G401 (cell line): Measurements from ENCODE around the gene MRPS18A. TPM values are rescaled to one million over a fixed set of nuclear protein-coding genes. Genes with fewer than 3 reads are reported as not detected.

Experiments
- DNase-seq: peaks from one replicate; pipeline ENCODE4 v3.0.0-alpha.2; 2015; ENCODE audit warnings: low spot score
- in situ Hi-C: cut with HindIII; loops from 2 replicates; pipeline ENCODE4 v1.10.0; 2016; ENCODE audit warnings: low sequenced_read_pairs, mixed read lengths
- total RNA-seq: library from RNA; depleted of rRNA; stranded (reverse); fragments of >200 nt; shearing (Covaris generic); gene quantifications from 2 replicates; pipeline ENCODE4 v1.2.3, GENCODE V29; 2014

Gene MRPS18A
- total RNA-seq, 1 experiment from 2014 or later, result 70.5 TPM

DNA sequence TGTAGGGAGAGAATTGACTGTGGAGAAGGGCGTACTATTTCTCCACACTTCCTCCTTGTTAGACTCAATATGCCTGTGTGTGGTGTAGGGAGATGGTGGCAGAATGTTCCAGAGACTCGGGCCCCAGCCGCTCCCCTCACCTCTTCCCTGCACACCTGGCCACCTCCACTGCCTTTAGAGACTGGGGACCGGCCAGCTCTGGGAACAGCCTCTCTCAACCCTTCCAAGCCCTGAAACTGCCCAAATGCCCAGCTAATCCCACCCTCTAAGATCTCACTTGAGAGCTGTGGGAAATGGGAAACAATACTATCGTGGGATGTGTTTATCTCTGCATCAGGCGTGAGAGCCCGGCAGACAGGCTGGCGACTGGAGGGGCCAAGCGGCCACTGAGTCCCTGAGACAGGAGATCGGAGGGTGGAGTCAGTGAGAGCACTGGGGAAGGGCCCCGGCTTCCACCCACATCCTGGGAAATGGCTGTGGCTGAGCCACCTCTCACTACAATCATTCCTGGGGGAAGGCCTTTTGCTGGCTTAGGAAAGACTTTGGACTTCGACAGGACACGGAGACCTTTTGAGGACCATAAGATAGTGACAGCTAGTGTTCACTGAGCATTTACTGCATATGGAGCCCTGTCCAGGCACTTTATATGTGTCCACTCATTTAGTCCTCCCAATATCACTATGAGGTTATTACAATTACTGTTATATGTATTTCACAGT is 31.0 kb upstream of the MRPS18A start:
- in situ Hi-C loops, result no loop called here
- no peak for DNase-seq

- no peak for DNase-seq
- in situ Hi-C loops, result no loop called here
Observed at GRCh38 chr6:43717822-43718221, 30.2 kb upstream of the MRPS18A start.

GRCh38 chr6:43717389-43717788 is 29.8 kb upstream of the MRPS18A start:
- DNase-seq, result no peak
- in situ Hi-C loops, result no loop called here

GRCh38 chr6:43716099-43716498 is 28.5 kb upstream of the MRPS18A start:
- in situ Hi-C loops, result no loop called here
- DNase-seq, result peak; percentile 26

GRCh38 chr6:43715056-43715788 is 27.6 kb upstream of the MRPS18A start:
- in situ Hi-C loops, result no loop called here
- DNase-seq, result no peak

DNA sequence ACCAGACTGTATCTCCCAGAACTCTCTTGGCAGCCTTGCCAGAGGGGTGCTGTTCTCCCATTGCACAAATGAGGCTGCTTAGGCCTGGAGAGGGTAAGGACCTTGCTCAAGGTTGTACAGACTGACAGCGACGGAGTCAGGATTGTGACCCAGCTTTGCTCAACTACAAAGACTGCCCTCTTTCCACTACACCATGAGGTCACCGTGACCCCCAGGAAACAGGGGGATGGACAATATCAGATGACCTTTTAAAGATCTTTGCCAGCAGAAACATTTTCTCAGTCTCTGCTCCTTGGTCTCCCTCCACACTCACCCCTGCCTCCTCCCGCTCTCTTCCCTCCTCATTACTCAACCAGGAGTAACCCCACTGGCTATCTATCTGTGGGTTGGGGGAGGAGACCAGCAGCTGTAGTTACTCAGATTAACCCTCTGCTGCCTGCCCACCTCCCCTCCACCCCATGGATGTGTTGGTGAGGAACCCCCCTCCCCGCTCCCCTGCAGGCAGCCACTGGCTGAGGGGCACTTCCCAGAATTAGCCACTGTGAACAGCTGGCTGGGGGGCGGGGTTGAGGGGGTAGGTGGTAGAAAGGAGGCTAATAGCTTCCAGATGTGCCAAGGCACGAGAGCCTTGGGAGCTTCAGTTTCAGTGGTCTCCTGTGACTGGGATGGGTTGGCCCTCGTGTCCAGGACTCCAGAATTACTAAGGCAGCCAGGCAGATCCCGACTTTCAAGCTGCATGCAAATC is 26.9 kb upstream of the MRPS18A start:
- DNase-seq, result no peak
- in situ Hi-C loops, result no loop called here

- in situ Hi-C loops, result no loop called here
- DNase-seq, result no peak
Observed at GRCh38 chr6:43713643-43714310, 26.2 kb upstream of the MRPS18A start.

GRCh38 chr6:43712579-43712978 is 25.0 kb upstream of the MRPS18A start:
- no peak for DNase-seq
- in situ Hi-C loops, result no loop called here

DNA sequence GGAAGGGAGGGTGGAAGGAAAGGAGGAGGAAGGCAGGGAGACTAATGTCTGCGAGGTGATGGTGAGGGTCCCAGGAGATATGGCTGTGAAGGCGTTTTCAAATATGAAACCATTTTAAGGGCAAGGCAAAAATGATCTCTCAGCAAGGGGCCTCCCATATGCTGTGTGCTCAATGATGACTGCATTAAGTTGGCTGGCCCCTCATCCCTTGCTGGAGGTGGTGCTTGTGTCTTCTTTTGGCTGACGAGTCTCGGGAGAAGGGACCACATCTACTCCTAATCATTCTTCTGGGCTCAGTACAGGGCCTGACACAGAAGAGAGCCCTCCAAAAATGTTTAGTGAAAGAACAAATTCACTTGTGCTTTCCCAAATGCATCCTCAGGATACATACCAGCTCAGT is 23.0 kb upstream of the MRPS18A start:
- in situ Hi-C loops, result no loop called here
- DNase-seq, result no peak

GRCh38 chr6:43709654-43710303 is 22.2 kb upstream of the MRPS18A start:
- in situ Hi-C loops, result no loop called here
- DNase-seq, result no peak

DNA sequence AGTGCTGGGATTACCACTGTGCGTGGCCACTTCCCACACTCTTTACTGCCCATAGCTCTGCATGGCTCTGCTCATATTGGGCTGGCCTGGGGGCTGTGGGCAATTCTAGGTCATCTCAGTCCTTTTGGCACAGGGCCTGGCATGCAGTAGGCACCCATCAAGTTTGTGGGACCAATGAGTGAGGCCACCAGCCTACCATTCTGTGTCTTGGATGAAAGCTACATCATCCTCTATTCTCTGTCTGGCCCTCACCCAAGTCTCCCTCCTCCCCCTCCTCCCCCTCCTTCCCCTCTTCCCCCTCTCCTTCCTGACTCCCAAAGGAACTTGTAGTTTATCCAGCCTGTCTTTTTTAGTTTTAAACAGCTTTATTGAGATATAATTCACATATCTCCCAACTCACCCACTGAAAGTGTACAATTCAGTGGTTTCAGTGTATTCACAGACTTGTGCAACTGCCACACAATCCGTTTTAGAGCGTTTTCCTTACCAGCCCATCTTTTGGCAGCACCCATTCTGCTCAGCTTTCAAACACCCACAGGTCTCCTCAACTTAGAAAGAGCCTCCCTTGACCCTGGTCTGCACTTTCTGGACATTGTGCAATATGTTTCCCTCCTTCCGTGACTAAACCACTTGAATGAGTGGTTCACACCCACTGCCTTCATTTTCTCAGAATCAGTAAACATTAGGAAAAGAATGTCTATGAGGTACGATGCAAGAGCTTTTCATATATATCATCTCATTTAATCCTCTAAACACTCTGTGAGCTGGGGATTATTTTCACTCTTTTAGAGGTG is 21.5 kb upstream of the MRPS18A start:
- DNase-seq, result no peak
- in situ Hi-C loops, result no loop called here

DNA sequence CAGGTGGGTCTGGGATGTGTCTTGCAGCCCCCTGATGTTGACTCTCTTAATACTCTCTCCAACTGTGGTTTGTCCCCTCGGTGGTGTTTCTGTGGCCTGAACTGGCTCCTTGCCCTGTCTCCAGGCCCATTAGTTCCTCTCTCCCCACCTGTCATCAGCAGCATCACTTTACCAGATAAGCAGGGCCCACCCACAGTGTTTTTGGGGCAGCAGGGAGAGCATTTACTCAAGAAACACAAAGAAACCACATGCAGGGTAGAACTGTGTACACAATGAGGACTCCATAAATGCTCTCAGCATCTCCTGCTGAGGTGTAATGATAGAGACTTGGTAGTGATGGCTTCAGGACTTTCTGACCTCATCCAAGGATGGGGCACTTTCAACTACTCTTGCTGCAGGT is 20.2 kb upstream of the MRPS18A start:
- in situ Hi-C loops, result no loop called here
- DNase-seq, result no peak

- no peak for DNase-seq
- in situ Hi-C loops, result no loop called here
Observed at GRCh38 chr6:43707269-43707668, 19.7 kb upstream of the MRPS18A start.

DNA sequence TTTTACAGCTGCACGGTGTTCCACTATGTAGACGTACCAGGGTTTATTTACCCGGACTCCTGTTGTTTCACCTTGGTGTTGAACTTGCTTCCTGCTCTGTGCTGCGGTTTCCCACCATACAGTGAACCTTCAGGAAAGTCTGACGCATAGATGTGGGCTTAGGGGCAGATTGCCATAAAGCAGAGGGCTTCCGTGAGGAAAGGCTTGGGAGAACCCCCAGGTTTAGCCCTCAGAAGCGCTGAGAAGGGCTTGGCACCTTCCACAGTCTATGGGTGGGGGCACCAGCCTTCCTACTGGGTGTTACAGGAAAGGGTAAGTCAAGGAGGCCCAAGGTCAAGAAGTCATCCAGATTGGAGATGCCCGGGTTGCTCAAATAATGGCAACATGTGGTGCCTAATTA is 19.2 kb upstream of the MRPS18A start:
- no peak for DNase-seq
- in situ Hi-C loops, result no loop called here

GRCh38 chr6:43705996-43706395 is 18.4 kb upstream of the MRPS18A start:
- no peak for DNase-seq
- in situ Hi-C loops, result no loop called here

DNA sequence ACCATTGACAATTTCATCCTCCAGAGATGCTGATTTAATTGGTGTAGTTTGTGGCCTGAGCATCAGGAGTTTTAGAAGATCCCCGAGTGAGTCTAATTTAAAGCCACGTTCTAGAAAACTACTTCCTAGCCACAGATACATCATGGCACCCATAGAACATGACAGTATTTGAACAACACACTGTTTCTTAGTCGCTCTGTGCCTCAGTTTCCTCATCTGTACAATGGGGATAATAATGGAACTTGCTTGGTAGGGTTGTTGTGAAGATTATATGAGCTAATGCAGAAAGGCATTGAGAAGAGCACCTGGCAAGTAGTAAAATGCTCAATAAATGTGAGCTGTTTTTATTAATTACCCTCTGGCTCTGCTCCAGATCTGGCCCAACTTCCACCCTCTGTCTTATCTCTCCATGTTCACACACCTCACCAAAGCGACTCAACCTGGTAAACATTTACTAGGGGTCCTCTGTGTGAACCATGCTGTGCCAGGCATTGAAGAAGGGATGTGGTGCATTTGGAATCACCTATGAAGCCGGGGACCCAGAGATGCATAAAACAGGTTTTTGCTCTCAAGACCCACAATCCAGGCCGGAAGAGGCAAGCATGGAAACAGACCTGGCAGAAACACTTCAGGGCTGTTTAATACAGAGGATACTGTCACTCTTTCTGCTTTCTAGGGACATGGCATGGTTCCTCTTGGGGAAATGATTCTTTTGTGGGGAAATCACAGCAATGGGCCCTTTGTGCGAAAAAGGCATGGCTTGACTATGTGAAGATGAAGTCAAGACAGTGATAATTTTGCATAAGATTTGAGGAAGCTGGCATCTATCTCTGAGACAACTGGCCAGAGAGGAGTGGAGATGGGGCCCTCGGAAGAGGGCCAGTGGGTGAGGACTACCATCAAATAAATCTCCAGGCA is 16.2 kb upstream of the MRPS18A start:
- DNase-seq, result no peak
- in situ Hi-C loops, result no loop called here
